Endothelial cell of umbilical vein (primary cell): Measurements from ENCODE around the gene NEUROD4. TPM values are rescaled to one million over a fixed set of nuclear protein-coding genes. Genes with fewer than 3 reads are reported as not detected.

Experiments used
- BruUV-seq: library from RNA; stranded (reverse); fragments of 400-500 nt; replicated peaks from 2 replicates; lab custom pipeline; 2021; lab: Mats Ljungman, UMichigan
- CTCF ChIA-PET: fragments of 300-600, 350-600 bp; sonication (Branson Sonifier 250); formaldehyde crosslinking; loops from one replicate; lab custom pipeline; 2021; ENCODE audit warnings: antibody characterized with exemption, inconsistent platforms; lab: Charles Lee
- POLR2A ChIA-PET: fragments of 300-600, 350-600 bp; sonication (Branson Sonifier 250); formaldehyde crosslinking; loops from one replicate; lab custom pipeline; 2021; ENCODE audit warnings: antibody characterized with exemption, inconsistent platforms; lab: Charles Lee
- DNase-seq: peaks from one replicate; pipeline ENCODE4 v3.0.0-alpha.2; 2011; ENCODE audit warnings: low read depth, low spot score
- FAIRE-seq: peaks from 2 replicates; lab custom pipeline; 2011; peaks lifted over from hg19 to GRCh38; lab: Jason Lieb, UNC
- H2AFZ ChIP-seq: 2 replicates; pipeline ENCODE4 v1.6.0; 2012; ENCODE audit warnings: low read depth, low read length, control low read depth, inconsistent platforms
- H3K27ac ChIP-seq: 2 replicates; pipeline ENCODE4 v1.5.1; 2011; ENCODE audit warnings: low read depth, mild to moderate bottlenecking, control low read depth, low read length, moderate library complexity; ENCODE audit not compliant: insufficient read depth
- H3K27me3 ChIP-seq, 2 experiments: 2 replicates each; pipeline versions ENCODE4 v1.6.0 to v1.6.1; 2011; ENCODE audit warnings: low read length in 2 of 2, mixed read lengths in 1 of 2; ENCODE audit not compliant: control insufficient read depth in 2 of 2, insufficient read depth in 2 of 2
- H3K36me3 ChIP-seq, 2 experiments: 2 replicates in 1 of 2; 3 replicates in 1 of 2; pipeline ENCODE4 v1.5.1; 2011; ENCODE audit warnings: low read length in 2 of 2, mild to moderate bottlenecking in 1 of 2, moderate library complexity in 1 of 2; ENCODE audit not compliant: control insufficient read depth in 2 of 2, insufficient read depth in 2 of 2; ENCODE audit errors: extremely low read depth in 1 of 2
- H3K4me1 ChIP-seq: 3 replicates; pipeline ENCODE4 v1.5.1; 2011; ENCODE audit warnings: mild to moderate bottlenecking, low read length; ENCODE audit not compliant: control insufficient read depth, insufficient read depth; ENCODE audit errors: extremely low read depth
- H3K4me2 ChIP-seq: 2 replicates; pipeline ENCODE4 v1.6.1; 2011; ENCODE audit warnings: low read length, control low read depth, mixed read lengths; ENCODE audit not compliant: insufficient read depth
- H3K4me3 ChIP-seq, 3 experiments: fragments of 200-600 bp in 1 of 3; sonication (generic), shearing (Covaris generic) in 1 of 3; replicated peaks in 1 of 3; 2 replicates each; pipeline ENCODE4 v1.5.1; 2011 to 2016; ENCODE audit warnings: control low read depth in 3 of 3, low read length in 3 of 3, mild to moderate bottlenecking in 2 of 3, inconsistent platforms in 1 of 3, low read depth in 1 of 3, moderate library complexity in 1 of 3; ENCODE audit not compliant: insufficient read depth in 1 of 3
- H3K79me2 ChIP-seq: 2 replicates; pipeline ENCODE4 v1.6.0; 2012; ENCODE audit warnings: low read length, inconsistent platforms; ENCODE audit not compliant: control insufficient read depth, insufficient read depth
- H3K9ac ChIP-seq: replicated peaks from 2 replicates; pipeline ENCODE3; 2011; ENCODE audit warnings: low read length, control low read depth; ENCODE audit not compliant: insufficient read depth; ENCODE audit errors: extremely low read depth
- H3K9me1 ChIP-seq: replicated peaks from 3 replicates; pipeline ENCODE4 v1.6.0; 2011; ENCODE audit warnings: mild to moderate bottlenecking, low read length; ENCODE audit not compliant: control insufficient read depth, insufficient read depth; ENCODE audit errors: extremely low read depth
- H3K9me3 ChIP-seq: replicated peaks from 2 replicates; pipeline ENCODE4 v1.5.1; 2012; ENCODE audit warnings: low read length, inconsistent platforms; ENCODE audit not compliant: control insufficient read depth, insufficient read depth
- H4K20me1 ChIP-seq: replicated peaks from 2 replicates; pipeline ENCODE3; 2011; ENCODE audit warnings: mild to moderate bottlenecking, low read length; ENCODE audit not compliant: control insufficient read depth, insufficient read depth; ENCODE audit errors: extremely low read depth
- EZH2 ChIP-seq: IDR thresholded peaks from 2 replicates; pipeline ENCODE4 v1.6.1; 2012; ENCODE audit warnings: borderline replicate concordance, low read depth, mild to moderate bottlenecking, moderate library complexity, low read length, inconsistent platforms; ENCODE audit not compliant: severe bottlenecking
- FOS ChIP-seq: IDR thresholded peaks from 2 replicates; pipeline ENCODE4 v1.6.1; 2011; ENCODE audit warnings: mild to moderate bottlenecking, low read length, moderate library complexity, borderline replicate concordance; ENCODE audit not compliant: insufficient read depth
- GATA2 ChIP-seq: IDR thresholded peaks from 2 replicates; pipeline ENCODE4 v1.7.0; 2011; ENCODE audit warnings: low read depth, mild to moderate bottlenecking, moderate library complexity, mixed read lengths, low read length; ENCODE audit not compliant: insufficient read length, insufficient read depth
- JUN ChIP-seq: IDR thresholded peaks from 2 replicates; pipeline ENCODE4 v1.6.1; 2011; ENCODE audit warnings: borderline replicate concordance, low read depth; ENCODE audit not compliant: insufficient read length, insufficient read depth
- MYC ChIP-seq: IDR thresholded peaks from one replicate; pipeline ENCODE4 v1.6.1; 2011; ENCODE audit warnings: mild to moderate bottlenecking, low read depth, low read length
- POLR2A ChIP-seq: IDR thresholded peaks from 2 replicates; pipeline ENCODE4 v1.6.1; 2012; ENCODE audit warnings: low read depth, mild to moderate bottlenecking, control low read depth, low read length
- POLR2AphosphoS5 ChIP-seq: IDR thresholded peaks from 2 replicates; pipeline ENCODE4 v1.6.1; 2012; ENCODE audit warnings: low read depth, mild to moderate bottlenecking, control low read depth, low read length, moderate library complexity; ENCODE audit not compliant: insufficient read depth
- dilution Hi-C: fragments of 300-500 bp; cut with MboI; formaldehyde crosslinking; loops from one replicate; pipeline ENCODE4 v1.15.0; 2019; ENCODE audit warnings: low sequenced_read_pairs; ENCODE audit not compliant: extremely low pct_ligation_motif_present
- intact Hi-C: fragments of 100-400 bp; cut with micrococcal nuclease; formaldehyde crosslinking; loops from one replicate; pipeline ENCODE4 v1.10.0; 2022
- polyA plus RNA-seq, 4 experiments: library from polyadenylated mRNA; depleted of rRNA in 3 of 4; stranded (reverse) in 3 of 4; unstranded in 1 of 4; fragments of >200 nt; gene quantifications; 2 replicates each; pipeline versions ENCODE4 v1.2.1 to v1.2.3, GENCODE V29; 2011 to 2012; ENCODE audit warnings: missing spikeins in 1 of 4
- total RNA-seq: library from RNA; stranded (reverse); gene quantifications from 2 replicates; pipeline ENCODE4 v1.2.3, GENCODE V29; 2021
- TF ChIP-seq, protein P1 (sequence below), 2 donors: IDR thresholded peaks; 1 replicate in 1 of 2; 2 replicates in 1 of 2; pipeline ENCODE4 v1.5.1; 2011; ENCODE audit warnings: low read length in 2 of 2, mild to moderate bottlenecking in 2 of 2, moderate library complexity in 2 of 2, control low read depth in 1 of 2, inconsistent platforms in 1 of 2, low read depth in 1 of 2; ENCODE audit not compliant: insufficient read depth in 1 of 2; ENCODE audit errors: extremely low read depth in 1 of 2
- TF ChIP-seq, protein P2 (sequence below): IDR thresholded peaks from 2 replicates; pipeline ENCODE4 v1.6.1; 2011; ENCODE audit not compliant: insufficient read depth, insufficient read length

NEUROD4 gene
- total and polyA plus RNA-seq, 2 donors (not counting 3 experiments of a cell fraction or from before 2014, with no cell fraction given), result not detected

DNA sequence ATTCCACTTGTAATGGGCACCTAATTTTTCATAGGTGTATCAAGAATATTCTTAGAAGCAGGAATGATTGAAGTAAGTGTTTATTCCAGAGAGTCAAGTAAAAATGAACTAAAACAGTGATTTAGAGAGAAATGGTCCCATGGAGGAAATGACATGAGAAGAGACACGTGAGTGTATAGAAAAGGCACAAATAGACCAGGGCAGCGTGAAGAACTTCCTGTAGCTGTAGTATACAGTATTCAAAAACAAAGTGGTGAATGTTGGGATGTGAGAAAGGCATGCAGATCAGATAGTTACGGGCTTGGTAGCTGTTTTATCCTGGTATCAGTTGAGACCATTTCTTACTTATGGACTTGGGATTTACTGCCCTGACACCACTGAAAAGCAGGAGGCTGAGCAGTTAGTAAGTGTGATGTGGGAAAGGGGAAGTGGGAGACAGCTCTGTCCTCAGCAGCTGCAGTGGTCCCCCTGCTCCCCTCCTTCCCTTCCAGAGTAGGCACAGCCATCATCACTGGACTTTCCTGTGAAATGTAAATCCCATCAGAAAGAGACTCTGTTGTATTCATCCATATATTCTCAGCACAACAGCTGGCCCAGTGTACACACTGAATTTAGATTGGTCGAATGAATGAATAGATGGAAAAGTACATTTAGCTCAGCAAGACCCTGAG, 18.4 kb upstream of the NEUROD4 start:
- H3K79me2 ChIP-seq, result no peaks in the 10 kb centered on the region
- DNase-seq (no peak), FAIRE-seq (no peak)
- no peaks in the 10 kb centered on the region for H3K9me3 ChIP-seq
- H3K4me2 ChIP-seq, result no peak overlapping the region
- dilution Hi-C loops (no loop called here), intact Hi-C loops (no loop called here)
- no peak overlapping the region for H3K27ac ChIP-seq
- POLR2A ChIA-PET, result no interaction called here
- H3K36me3 ChIP-seq, result no peaks in the 10 kb centered on the region
- H3K27me3 ChIP-seq, result no peaks in the 10 kb centered on the region
- CTCF ChIA-PET, result interaction anchor here (1.2 to 1.3 kb wide), 3 partner anchors 8 to 70 kb away, joined by 3 to 9 read pairs (median 4); no protein-coding TSS in a partner anchor
- no peak overlapping the region for H3K9ac ChIP-seq
- H3K4me1 ChIP-seq, result no peaks in the 10 kb centered on the region
- no TSS peak for BruUV-seq
- H4K20me1 ChIP-seq, result no peaks in the 10 kb centered on the region
- H3K4me3 ChIP-seq, result no peak overlapping the region
- H3K9me1 ChIP-seq, result no peaks in the 10 kb centered on the region
- no peak overlapping the region for H2AFZ ChIP-seq
- TF ChIP-seq, protein P1, sequence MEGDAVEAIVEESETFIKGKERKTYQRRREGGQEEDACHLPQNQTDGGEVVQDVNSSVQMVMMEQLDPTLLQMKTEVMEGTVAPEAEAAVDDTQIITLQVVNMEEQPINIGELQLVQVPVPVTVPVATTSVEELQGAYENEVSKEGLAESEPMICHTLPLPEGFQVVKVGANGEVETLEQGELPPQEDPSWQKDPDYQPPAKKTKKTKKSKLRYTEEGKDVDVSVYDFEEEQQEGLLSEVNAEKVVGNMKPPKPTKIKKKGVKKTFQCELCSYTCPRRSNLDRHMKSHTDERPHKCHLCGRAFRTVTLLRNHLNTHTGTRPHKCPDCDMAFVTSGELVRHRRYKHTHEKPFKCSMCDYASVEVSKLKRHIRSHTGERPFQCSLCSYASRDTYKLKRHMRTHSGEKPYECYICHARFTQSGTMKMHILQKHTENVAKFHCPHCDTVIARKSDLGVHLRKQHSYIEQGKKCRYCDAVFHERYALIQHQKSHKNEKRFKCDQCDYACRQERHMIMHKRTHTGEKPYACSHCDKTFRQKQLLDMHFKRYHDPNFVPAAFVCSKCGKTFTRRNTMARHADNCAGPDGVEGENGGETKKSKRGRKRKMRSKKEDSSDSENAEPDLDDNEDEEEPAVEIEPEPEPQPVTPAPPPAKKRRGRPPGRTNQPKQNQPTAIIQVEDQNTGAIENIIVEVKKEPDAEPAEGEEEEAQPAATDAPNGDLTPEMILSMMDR (IDR thresholded peaks at IDR 0.05; ENCODE audit: extremely low read depth in 1 of 2, insufficient read depth in 1 of 2, low read depth in 1 of 2, low read length in 2 of 2), result no peak
- TF ChIP-seq FOS, result no peak
- TF ChIP-seq, protein P2, sequence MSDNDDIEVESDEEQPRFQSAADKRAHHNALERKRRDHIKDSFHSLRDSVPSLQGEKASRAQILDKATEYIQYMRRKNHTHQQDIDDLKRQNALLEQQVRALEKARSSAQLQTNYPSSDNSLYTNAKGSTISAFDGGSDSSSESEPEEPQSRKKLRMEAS, result no peak
- no peak for TF ChIP-seq EZH2
- no peak for TF ChIP-seq MYC
- TF ChIP-seq POLR2A, result no peak
- no peak for TF ChIP-seq POLR2AphosphoS5
- no peak for TF ChIP-seq GATA2
- no peak for TF ChIP-seq JUN
